ENCODE data around the gene CNTNAP2. TPM values are rescaled to one million over a fixed set of nuclear protein-coding genes. Genes with fewer than 3 reads are reported as not detected.

The CNTNAP2 gene
- total RNA-seq, 1 experiment from 2014 or later = 64.5 TPM

- peak; percentile 20; the same call in 1 of the 3 replicates for TF ChIP-seq CTCF (conservative IDR thresholded peaks at IDR 0.05)
- H3K36me3 Mint-ChIP-seq (ENCODE audit: insufficient read depth in 1 of 3, low read depth in 3 of 3) = no peaks in the 10 kb centered on the region
- no peak overlapping the region for H2BK12ac ChIP-seq (ENCODE audit: insufficient read length, low read depth, low read length)
These were observed 12.7 kb downstream of the CNTNAP2 start for GRCh38 chr7:146129296-146129695.

More at GRCh38 chr7:146129296-146129695, 12.7 kb downstream of the CNTNAP2 start:
- Histone ChIP-seq H2AK5ac (ENCODE audit: insufficient read length, low read length) (no peak overlapping the region), H3K27me3 (ENCODE audit: insufficient read depth, low read length) (no peaks in the 10 kb centered on the region), H3K56ac (ENCODE audit: insufficient read length, low read depth, low read length) (no peak overlapping the region), H4K91ac (ENCODE audit: insufficient read length, low read depth, low read length) (no peak overlapping the region), H3K23me2 (ENCODE audit: insufficient read length, low read depth, low read length, poor library complexity, severe bottlenecking) (no peaks in the 10 kb centered on the region), H4K5ac (ENCODE audit: insufficient read length, low read depth, low read length) (no peak overlapping the region), H3K9me3 (ENCODE audit: control insufficient read depth, low read depth, low read length) (no peaks in the 10 kb centered on the region), H2BK15ac (ENCODE audit: low read depth, low read length) (no peak overlapping the region), H3K4ac (ENCODE audit: low read depth, low read length) (no peak overlapping the region), H3K14ac (ENCODE audit: insufficient read depth, low read length) (no peak overlapping the region), H3K79me2 (ENCODE audit: insufficient read depth, low read length) (no peaks in the 10 kb centered on the region), H3K4me1 (ENCODE audit: insufficient read depth, low read length) (no peaks in the 10 kb centered on the region), H2BK120ac (ENCODE audit: low read depth, low read length, poor library complexity, severe bottlenecking) (no peak overlapping the region), H3K18ac (ENCODE audit: insufficient read length, low read depth, low read length) (no peak overlapping the region), H4K20me1 (ENCODE audit: control insufficient read depth, insufficient read depth, insufficient read length) (no peaks in the 10 kb centered on the region), H3K27ac (ENCODE audit: insufficient read length, low read depth, low read length) (no peak overlapping the region), H2BK5ac (ENCODE audit: insufficient read length, low read length) (no peak overlapping the region), H3T11ph (ENCODE audit: low read length) (no peak overlapping the region), H3K79me1 (ENCODE audit: insufficient read depth, low read depth, low read length, poor library complexity, severe bottlenecking) (no peaks in the 10 kb centered on the region), H2BK20ac (ENCODE audit: low read depth, low read length, poor library complexity, severe bottlenecking) (no peak overlapping the region), H3K23ac (ENCODE audit: insufficient read length, low read depth, low read length) (no peak overlapping the region), H2AFZ (ENCODE audit: low read length) (no peak overlapping the region), H3K4me2 (ENCODE audit: insufficient read depth, insufficient read length, low read length) (no peak overlapping the region), H3K9ac (ENCODE audit: extremely low read depth, insufficient read length, low read length) (no peak overlapping the region), H4K8ac (replicated peaks; ENCODE audit: insufficient read length, low read depth, low read length) (no peak overlapping the region)
- Mint-ChIP-seq H3K27me3 (ENCODE audit: low read depth) (no peaks in the 10 kb centered on the region), H3K27ac (no peak overlapping the region), H3K4me1 (no peaks in the 10 kb centered on the region), H3K4me3 (no peak overlapping the region), H3K9me3 (no peaks in the 10 kb centered on the region; a peak in 1 of 5 replicates)
- WGBS (ENCODE audit: extremely low coverage, insufficient read length, low lambda C conversion rate) = no CpG with 5 or more reads among the region's 1 CpG
- DNase-seq = no peak
